CD4-positive, alpha-beta T cell treated with Interferon gamma for 1 hour (primary cell): ENCODE results near the gene BAHCC1.
A peak's percentile ranks its signal among the peaks of the same experiment; 100 is the strongest.
"Not testable (repeated sequence)": the region's sequence is repeated elsewhere in the genome, so short reads cannot be mapped to it uniquely, and the experiment has no call there.

Experiments used
- DNase-seq: peaks from one replicate; pipeline ENCODE4 v3.0.0-alpha.2; 2020

BAHCC1 gene

GRCh38 chr17:81414756-81415516, 19.7 kb downstream of the BAHCC1 start:
- no peak for DNase-seq

DNA sequence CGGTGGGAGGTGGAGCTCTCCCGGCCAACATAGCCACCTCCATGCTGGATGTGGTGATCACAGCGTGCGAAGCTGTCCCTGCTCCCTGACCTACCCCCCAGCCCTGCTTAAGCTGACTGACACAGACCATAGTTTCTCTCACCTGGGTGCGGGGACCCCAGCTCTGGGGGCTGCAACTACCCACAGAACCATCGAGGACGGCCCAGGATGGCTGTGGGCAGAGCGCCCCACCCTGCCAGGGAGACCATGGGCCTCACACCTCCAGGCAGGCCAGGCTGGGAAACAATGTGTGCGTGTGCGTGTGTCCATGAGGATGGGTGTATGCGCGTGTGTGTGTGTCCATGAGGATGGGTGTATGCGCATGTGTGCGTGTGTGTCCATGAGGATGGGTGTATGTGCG, 20.4 kb downstream of the BAHCC1 start:
- DNase-seq: no peak

GRCh38 chr17:81416612-81417011, 21.4 kb downstream of the BAHCC1 start:
- DNase-seq: no peak

- no peak for DNase-seq
Measured at GRCh38 chr17:81417049-81417878, 22.0 kb downstream of the BAHCC1 start.

DNA sequence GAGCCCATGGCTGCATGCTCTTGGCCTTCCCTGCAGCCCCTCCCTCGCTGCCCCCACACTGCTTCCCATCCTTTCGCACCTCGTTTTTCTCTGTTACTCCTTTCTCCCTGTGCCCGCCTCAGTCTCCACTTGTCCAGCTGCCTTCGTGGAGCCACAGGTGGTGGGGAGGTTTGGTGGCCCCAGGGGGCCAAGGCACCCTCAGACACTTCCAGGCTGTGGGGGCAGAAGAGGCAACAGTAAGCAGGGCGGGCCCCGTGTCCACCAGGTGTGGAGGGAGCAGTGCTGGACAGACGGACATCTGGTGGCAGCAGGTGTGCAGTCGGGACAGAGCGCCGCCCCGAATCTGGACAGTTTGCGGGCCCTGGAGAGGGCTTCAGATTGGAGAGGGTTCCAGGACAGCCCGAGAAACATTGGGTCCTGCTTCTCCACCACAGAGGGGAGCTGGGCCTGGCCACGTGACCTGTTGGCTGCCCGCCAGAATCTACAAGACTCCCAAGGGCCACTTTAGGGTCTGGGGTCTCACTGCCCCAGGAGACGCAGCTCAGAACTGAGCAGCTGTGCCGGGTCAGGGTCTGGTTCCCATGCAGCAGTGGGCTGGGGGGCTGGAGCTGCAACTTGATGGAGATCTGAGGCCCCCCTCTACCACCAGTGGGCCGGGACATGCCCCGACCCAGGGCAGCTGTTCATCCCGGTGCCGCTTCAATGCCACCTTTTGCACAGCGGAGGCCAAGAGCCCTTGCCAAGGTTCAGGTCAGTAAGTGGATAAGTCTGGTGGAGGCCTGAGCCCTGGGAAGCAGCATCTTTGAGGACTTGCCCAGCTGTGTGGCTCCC, 22.8 kb downstream of the BAHCC1 start:
- DNase-seq: no peak

DNA sequence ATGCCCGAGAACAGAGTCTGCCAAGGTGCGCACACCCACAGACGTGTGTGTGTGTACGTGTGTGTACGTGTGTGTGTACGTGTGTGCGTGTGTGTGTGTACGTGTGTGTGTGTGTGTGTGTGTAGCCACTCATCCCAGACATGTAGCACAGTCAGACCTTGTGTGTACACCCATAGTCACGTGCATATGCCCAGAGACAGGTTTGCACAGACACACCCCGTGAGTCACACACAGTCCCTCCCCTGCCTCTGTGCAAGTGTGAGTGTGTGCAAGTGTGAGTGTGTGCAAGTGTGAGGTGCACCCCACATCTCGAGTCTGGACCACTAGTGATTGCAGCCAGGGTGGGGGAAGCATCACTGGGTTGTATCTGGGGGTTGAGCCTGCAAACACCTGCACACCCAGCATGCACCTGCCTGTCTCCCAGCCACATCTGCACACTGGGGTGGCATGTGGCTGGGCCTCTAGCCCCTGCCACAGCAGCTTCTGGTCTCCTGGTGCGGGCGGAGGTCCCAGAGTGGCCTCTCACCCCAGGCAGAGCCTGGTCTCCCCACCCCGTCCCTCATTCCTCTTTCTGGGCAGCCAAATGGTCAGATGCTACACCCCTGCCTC, 23.6 kb downstream of the BAHCC1 start:
- no peak for DNase-seq

DNA sequence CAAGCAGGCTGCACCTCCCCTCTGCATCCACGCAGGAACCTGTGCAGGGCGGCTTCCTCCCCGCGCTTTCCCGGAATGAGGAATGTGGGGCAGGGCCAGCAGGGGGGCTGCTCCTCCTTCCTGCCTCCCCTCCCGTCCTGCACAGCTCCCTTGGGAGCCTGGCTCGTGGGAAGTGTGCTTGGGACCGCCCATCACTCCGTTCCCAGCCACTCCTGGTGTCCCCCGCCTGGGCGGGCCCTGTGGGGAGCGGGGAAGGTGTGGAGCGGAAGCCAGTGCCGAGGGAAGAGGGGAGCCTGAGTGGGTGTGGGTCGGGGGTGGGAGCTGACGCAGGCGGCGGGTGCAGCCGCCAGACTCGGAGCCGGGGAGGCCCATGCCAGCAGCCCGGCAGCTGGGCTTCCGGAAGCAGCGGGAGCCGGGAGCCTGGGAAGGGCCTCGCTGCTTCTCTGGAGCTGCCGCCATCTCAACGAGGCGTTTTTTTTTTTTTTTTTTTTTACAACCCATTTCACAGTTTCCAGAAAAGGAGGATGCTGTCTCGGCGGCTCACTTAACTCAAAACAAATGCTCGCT, 24.1 kb downstream of the BAHCC1 start:
- DNase-seq: no peak

DNA sequence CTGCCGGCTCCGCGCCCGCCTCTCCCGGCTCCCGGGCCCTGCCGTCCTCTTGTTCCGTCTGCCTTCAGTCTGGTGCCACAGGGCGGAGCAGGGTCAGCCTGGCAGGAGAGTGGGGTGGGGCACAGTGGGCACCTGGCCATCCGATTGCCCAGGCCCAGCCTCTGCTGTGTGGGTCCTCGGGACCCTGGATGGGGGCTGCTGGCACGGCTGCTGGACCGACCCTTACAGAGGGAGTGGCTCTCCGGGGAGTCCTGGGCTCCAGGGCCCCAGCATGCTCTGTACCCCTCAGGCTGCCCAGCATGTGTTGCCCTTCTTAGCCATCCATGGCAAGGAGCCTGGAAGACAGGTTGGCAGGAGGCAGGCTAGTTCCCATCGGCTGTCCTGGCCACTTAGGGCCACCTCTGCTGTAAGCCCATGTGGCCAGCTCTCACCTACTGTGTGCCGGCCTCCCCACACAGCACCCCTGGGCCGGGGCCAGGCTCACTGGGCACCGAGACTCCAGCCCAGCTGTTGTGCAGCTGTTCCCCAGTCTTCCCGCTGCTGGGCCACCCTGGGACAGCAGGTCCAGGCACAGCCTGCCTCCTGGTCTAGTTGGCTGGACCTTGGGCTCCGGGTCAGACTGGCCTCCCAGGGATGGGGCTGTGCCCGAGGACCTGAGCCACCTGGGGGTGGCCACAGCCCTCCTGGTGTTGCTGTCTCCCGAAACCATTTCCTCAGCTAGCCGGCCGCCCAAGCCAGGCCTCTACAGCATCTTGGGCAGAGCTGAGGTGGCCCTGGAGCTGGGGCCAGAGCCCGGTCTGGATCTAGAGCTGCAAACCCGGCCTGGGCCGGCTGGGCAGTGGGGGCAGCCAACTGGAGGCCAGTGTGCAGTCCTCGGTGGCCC, 24.9 kb downstream of the BAHCC1 start:
- DNase-seq: no peak

DNA sequence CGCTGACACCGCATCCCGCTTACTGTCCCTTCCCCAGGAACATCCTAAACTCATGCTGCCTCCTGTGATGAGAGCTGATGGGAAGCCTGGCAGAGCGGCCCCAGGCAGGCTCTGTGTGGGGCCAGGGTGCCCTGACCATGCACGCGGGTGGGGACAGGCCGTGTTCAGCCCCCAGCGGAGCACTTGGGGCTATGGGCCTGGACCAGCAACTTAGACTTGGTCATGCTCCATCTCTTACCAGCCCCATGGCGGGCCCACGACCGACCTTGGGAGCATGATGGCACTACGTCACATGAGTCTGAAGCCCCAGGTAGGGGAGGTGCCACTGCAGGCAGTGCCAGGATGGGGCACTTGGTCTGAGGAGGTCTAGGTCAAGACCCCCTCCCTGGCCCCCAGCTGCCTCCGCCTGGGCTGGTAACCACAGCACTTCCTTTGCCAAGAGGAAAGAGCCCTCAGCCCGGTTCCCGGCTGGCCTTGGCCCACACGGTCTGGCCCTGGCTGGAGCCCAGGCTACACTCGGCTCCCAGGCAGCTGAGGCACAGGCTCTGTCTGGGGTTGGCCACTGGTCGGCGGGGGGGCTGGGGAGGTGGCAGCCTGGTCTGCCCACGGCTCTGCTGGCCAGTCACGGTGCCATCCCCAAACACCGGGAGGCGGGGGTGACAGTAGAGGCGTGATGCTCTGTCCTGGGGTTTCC, 25.7 kb downstream of the BAHCC1 start:
- DNase-seq: no peak

- peak; percentile 46 for DNase-seq
Measured at GRCh38 chr17:81422776-81423697, 27.8 kb downstream of the BAHCC1 start.

- DNase-seq: no peak
Measured at GRCh38 chr17:81423698-81424071, 28.4 kb downstream of the BAHCC1 start.

DNA sequence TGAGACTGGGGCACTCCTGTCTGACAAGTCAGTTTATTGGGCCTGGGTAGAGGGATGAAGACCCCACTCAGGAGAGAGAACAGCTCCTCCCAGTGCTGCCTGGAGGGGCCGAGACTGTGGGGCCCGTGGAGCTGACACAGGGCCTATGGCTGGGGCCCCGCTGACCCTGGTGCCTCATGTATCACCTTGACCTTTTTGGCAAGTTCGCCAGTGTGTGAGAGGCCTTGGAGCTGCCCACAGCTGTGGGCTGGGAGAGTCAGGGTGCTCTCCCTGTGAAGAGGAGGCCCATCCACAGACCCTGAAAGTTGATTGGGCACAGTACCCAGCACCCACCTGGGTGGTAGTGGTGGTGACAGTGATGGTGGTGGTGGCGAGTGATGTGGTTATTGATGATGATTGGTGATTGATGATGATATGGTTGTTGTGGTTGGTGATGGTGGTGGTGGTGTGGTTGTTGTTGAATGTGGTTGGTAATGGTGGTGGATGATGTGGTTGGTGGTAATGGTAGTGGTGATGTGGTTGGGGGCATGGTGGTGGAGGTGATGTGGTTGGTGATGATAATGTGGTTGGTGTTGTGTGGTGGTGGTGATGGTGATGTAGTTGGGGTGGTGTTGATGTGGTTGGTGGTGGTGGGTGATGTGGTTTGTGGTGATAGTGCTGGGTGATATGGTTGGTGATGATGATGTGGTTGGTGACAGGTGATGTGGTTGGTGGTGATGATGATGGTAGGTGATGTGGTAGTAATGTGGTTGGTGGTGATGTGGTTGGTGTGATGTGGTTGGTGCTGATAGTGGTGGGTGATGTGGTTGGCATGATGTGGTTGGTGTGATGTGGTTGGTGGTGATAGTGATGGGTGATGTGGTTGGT, 29.1 kb downstream of the BAHCC1 start:
- no peak for DNase-seq

DNA sequence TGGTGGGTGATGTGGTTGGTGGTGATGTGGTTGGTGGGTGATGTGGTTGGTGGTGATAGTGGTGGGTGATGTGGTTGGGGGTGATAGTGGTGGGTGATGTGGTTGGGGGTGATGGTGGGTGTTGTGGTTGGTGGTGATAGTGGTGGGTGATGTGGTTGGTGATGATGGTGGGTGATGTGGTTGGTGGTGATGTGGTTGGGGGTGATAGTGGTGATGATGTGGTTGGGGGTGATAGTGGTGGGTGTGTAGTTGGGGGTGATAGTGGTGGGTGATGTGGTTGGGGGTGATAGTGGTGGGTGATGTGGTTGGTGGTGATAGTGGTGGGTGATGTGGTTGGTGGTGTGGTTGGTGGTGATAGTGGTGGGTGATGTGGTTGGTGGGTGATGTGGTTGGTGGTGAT, 29.8 kb downstream of the BAHCC1 start:
- not testable (repeated sequence) for DNase-seq

DNA sequence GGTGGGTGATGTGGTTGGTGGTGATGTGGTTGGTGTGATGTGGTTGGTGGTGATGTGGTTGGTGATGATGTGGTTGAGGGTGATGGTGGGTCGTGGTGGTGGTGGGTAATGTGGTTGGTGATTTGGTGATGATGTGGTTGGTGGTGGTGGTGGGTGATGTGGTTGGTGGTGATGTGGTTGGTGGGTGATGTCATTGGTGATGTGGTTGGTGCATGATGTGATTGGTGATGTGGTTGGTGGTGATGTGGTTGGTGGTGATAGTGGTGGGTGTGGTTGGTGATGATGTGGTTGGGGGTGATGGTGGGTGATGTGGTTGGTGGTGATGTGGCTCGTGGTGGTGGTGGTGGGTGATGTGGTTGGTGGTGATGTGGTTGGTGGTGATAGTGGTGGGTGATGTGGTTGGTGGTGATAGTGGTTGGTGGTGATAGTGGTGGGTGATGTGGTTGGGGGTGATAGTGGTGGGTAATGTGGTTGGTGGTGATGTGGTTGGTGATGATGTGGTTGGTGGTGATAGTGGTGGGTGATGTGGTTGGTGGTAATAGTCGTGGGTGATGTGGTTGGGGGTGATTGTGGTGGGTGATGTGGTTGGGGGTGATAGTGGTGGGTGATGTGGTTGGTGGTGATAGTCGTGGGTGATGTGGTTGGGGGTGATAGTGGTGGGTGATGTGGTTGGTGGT, 30.6 kb downstream of the BAHCC1 start:
- DNase-seq: not testable (repeated sequence)

DNA sequence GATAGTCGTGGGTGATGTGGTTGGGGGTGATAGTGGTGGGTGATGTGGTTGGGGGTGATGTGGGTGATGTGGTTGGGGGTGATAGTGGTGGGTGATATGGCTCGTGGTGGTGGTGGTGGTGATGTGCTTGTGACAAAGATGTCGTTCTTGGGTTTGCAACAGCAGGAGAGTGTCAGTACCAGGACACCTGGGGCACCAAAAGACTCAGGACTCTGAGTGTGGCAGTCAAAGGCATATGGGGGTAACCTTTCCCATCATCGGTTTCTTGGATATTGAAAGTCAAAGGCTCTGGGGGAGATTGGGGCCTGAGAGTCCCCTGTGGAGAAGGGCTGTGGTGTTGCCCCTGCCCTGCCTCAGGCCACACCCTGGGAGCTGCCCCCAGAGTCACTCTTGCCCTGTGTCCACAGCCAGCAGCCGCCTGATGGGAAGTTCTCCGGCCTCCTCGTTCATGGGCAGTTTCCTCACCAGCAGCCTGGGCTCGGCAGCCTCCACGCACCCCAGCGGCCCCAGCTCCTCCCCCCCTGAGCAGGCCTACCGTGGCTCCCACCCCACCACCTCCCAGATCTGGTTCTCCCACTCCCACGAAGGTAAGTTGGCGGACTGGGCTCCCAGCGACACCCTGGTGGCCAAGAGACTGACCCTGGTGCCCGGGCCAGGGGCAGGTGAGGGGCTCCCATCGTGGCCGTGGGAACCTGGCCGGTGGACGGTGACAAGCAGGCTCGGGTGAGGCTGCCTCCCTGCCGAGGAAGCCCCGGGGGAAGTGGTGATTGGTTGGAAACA, 31.3 kb downstream of the BAHCC1 start:
- no peak for DNase-seq

- no peak for DNase-seq
Measured at GRCh38 chr17:81427173-81428120, 32.2 kb downstream of the BAHCC1 start.
